ENCODE results near the gene RBFOX2. TPM values are rescaled to one million over a fixed set of nuclear protein-coding genes. Genes with fewer than 3 reads are reported as not detected.
"Not testable (repeated sequence)": the region's sequence is repeated elsewhere in the genome, so short reads cannot be mapped to it uniquely, and the experiment has no call there.

Gene RBFOX2
- total RNA-seq, 1 donor, result 187 TPM

DNA sequence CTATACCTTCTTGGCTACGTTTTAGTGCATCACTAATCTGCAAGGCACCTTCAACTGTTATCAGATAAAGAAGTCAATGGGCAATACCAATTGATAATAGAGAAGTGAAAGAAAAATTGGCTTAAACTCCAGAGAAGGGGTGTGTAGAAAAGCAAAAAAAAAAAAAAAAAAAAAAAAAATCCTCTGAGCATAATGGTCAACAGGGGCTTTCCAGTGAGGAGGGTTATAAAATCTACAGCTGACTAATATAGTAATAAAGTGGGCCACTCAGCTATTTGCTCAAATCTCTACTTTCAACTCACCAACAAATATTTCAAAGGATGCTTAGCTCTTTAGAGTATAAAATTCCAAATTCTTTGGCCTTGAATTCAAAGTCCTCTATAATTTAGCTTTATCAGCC lies 233.1 kb downstream of the RBFOX2 start:
- no peak overlapping the region for H3K4me3 ChIP-seq (ENCODE audit: low read depth, low read length)
- DNase-seq (ENCODE audit: low read depth), result no peak

DNA sequence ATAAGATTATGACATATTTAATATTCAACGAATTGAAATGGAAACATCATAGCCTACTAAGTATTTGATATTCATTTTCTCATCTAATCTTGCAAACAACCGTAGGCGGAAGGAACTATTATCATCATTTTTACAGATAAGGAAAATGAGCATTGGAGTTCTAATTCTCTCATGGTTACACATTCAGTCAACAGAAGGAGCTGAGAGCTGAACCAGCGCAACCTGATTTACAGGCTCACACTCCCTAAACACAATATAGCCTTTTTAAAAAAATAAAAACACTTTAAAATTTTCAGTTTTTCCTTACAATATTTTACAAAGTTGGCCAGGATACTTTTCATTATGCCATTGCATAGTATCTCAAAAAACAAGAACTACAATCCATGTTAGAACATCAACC lies 236.1 kb downstream of the RBFOX2 start:
- DNase-seq (ENCODE audit: low read depth), result no peak
- no peak overlapping the region for H3K4me3 ChIP-seq (ENCODE audit: low read depth, low read length)
- TF ChIP-seq, protein P1, sequence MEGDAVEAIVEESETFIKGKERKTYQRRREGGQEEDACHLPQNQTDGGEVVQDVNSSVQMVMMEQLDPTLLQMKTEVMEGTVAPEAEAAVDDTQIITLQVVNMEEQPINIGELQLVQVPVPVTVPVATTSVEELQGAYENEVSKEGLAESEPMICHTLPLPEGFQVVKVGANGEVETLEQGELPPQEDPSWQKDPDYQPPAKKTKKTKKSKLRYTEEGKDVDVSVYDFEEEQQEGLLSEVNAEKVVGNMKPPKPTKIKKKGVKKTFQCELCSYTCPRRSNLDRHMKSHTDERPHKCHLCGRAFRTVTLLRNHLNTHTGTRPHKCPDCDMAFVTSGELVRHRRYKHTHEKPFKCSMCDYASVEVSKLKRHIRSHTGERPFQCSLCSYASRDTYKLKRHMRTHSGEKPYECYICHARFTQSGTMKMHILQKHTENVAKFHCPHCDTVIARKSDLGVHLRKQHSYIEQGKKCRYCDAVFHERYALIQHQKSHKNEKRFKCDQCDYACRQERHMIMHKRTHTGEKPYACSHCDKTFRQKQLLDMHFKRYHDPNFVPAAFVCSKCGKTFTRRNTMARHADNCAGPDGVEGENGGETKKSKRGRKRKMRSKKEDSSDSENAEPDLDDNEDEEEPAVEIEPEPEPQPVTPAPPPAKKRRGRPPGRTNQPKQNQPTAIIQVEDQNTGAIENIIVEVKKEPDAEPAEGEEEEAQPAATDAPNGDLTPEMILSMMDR (IDR thresholded peaks at IDR 0.05; ENCODE audit: insufficient read depth, low read length), result no peak

More for the DNA sequence above, 233.1 kb downstream of the RBFOX2 start:
- TF ChIP-seq, protein P1 (IDR thresholded peaks at IDR 0.05; ENCODE audit: insufficient read depth, low read length), result no peak

DNA sequence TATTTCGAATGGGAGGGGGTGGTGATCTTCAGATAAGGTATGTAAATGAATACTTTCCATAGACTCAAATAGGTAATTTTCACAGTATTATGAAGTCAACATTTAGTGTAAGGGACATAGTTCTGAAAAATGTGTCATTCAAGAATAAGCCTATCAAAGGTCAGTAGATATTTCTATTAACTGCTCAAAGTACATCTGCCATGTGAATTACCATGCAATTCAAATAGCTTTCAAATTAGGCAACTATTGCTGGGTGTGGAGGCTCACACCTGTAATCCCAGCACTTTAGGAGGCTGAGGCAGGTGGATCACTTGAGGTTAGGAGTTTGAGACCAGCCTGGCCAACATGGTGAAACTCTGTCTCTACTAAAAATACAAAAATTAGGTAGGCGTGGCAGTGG lies 236.8 kb downstream of the RBFOX2 start:
- H3K4me3 ChIP-seq (ENCODE audit: low read depth, low read length); DNase-seq (ENCODE audit: low read depth): not testable (repeated sequence)

DNA sequence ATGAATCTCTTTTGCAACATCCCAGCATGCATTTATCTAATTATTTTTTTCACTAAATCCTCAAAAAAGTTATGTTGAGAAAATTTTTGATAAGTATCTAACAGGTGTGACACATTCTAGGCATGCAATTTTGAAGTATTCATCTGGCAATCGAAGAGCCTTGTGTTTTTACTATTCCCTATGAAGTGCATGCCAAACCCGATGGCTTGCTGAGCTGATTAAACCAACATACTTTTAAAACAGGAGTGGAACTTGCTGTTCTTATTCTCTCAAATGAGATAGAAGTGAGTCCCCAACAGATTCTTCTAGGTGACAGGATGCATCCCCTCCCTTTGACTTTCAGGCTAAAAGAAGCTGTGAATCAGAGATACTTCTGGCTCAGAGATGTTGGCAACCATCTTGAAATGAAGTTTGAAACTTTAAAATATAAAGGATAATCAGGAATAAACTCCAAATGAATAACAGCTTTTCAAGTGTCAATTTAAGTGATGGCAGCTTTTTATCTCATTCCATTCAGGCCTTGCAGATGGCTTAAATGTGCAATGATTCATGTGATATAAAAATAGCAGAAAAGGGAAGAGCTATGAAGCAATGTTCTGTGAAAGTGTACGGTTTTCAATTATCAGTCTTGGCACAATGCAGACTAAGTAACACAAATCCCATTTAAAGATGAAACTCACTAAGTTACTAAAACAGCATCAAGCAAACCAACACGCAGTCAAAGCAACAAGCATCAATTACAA lies 243.3 kb downstream of the RBFOX2 start:
- no peak overlapping the region for H3K4me3 ChIP-seq (ENCODE audit: low read depth, low read length)
- DNase-seq (ENCODE audit: low read depth), result peak; percentile 67
- TF ChIP-seq, protein P1 (IDR thresholded peaks at IDR 0.05; ENCODE audit: insufficient read depth, low read length), result no peak

DNA sequence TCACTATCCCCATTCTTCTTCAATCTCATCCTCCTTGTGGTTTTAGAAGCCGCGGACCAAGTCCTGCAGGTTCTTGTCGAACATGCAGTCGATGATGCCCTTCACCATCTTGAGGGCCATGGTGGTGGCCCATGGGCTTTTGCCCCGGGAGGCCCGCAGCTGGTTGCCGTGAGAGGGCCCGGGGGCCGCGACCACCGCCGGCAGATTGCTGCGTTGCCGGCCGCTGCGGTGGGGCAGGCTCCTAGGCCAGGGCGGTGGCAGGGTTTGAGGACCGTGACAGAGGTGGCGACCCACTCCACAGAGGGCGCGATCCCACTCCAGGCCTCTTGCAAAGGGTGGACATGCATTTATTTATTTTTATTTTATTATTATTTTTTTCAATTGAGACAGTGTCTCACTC lies 244.0 kb downstream of the RBFOX2 start:
- H3K4me3 ChIP-seq (ENCODE audit: low read depth, low read length), result no peak overlapping the region
- TF ChIP-seq, protein P1 (IDR thresholded peaks at IDR 0.05; ENCODE audit: insufficient read depth, low read length), result no peak
- no peak for DNase-seq (ENCODE audit: low read depth)

DNA sequence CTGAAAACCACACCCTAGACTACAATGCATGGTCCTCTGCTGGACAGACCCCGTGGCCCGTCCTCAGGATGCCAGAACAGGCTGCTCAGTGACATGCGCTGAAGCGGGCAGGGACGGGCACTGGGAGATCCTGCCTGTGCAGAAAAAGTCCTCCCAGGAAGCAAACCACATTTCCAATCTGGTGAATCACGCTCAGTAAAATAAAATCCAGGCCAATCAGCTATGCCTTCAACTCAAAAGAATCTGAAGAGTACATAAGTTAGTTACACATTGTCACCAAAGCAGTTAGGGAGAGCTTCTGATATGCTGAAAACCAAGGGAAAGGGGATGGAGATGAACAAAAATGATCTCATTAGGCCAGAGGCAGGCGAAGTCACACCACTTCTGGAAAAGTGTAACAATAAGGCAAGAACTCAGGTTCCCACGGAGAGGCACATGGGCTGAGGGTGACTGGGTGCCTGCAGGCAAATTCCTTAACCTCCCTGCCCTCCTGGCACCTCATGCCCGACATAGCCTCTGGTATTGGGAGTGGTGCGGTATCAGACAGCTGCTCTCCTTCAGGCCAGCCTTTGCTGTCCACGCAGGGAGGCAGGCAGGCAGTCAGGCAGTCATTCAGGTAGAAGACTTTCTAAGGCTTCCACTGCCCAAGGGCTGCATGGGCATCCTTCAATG lies 244.5 kb downstream of the RBFOX2 start:
- no peak overlapping the region for H3K4me3 ChIP-seq (ENCODE audit: low read depth, low read length)
- no peak for DNase-seq (ENCODE audit: low read depth)
- TF ChIP-seq, protein P1 (IDR thresholded peaks at IDR 0.05; ENCODE audit: insufficient read depth, low read length), result no peak

DNA sequence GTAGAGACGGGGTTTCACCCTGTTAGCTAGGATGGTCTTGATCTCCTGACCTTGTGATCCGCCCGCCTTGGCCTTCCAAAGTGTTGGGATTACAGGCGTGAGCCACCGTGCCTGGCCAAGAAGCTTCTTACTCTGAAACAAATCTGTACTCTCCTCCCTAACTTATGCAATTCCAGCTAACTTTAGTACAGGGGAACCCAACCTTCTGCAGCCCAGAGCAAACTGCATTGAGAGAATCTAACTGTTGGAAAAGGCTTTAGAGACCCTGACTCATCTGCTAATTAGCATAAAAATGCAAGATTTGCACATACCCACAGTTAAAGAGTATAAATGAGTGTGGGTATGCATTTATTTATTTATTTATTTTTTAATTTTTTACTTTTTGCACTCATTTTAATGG lies 246.1 kb downstream of the RBFOX2 start:
- DNase-seq (ENCODE audit: low read depth), result no peak
- no peak overlapping the region for H3K4me3 ChIP-seq (ENCODE audit: low read depth, low read length)
- TF ChIP-seq, protein P1 (IDR thresholded peaks at IDR 0.05; ENCODE audit: insufficient read depth, low read length), result no peak
